Measurements from ENCODE around the gene SPHK1.
"Not testable (repeated sequence)": the region's sequence is repeated elsewhere in the genome, so short reads cannot be mapped to it uniquely, and the experiment has no call there.

The SPHK1 gene

GRCh38 chr17:76359375-76359774, 25.0 kb upstream of the SPHK1 start:
- ChIA-PET POLR2A (interaction anchor here (0.6 kb wide), 1 partner anchor 121 kb away, joined by 4 read pairs; no protein-coding TSS in a partner anchor), CTCF (interaction anchor here (8.2 to 13.3 kb wide), 2 partner anchors 11 to 23 kb away, joined by 67 to 186 read pairs; partner anchors contain the start of gene SPHK1)
- no peak for DNase-seq (ENCODE audit: low read depth, low spot score)
- no peak overlapping the region for H3K4me3 ChIP-seq (ENCODE audit: low read depth, low read length)
- TF ChIP-seq CTCF (IDR thresholded peaks at IDR 0.05; ENCODE audit: insufficient read depth, low read length, missing control alignments): no peak

GRCh38 chr17:76359776-76360175, 24.6 kb upstream of the SPHK1 start:
- CTCF ChIA-PET: interaction anchor here (1.0 to 13.3 kb wide), 3 partner anchors 11 to 30 kb away, joined by 3 to 186 read pairs (median 67); partner anchors contain the start of gene SPHK1
- H3K4me3 ChIP-seq (ENCODE audit: low read depth, low read length); DNase-seq (ENCODE audit: low read depth, low spot score): not testable (repeated sequence)
- POLR2A ChIA-PET: interaction anchor here (0.6 kb wide), 1 partner anchor 122 kb away, joined by 4 read pairs; no protein-coding TSS in a partner anchor

GRCh38 chr17:76360461-76360860, 23.9 kb upstream of the SPHK1 start:
- H3K4me3 ChIP-seq (ENCODE audit: low read depth, low read length): no peak overlapping the region
- DNase-seq (ENCODE audit: low read depth, low spot score): no peak
- TF ChIP-seq CTCF (IDR thresholded peaks at IDR 0.05; ENCODE audit: insufficient read depth, low read length, missing control alignments): no peak
- CTCF ChIA-PET: interaction anchor here (1.0 to 13.3 kb wide), 4 partner anchors 10 to 37 kb away, joined by 3 to 186 read pairs (median 36); partner anchors contain the start of gene SPHK1
- POLR2A ChIA-PET: interaction anchor here (0.6 kb wide), 1 partner anchor 780 kb away, joined by 3 read pairs; no protein-coding TSS in a partner anchor

GRCh38 chr17:76363107-76363842, 21.1 kb upstream of the SPHK1 start:
- DNase-seq (ENCODE audit: low read depth, low spot score): no peak
- ChIA-PET POLR2A (interaction anchor here (1.5 kb wide), 1 partner anchor 8 kb away, joined by 8 read pairs; no protein-coding TSS in a partner anchor), CTCF (interaction anchor here (0.6 to 13.3 kb wide), 5 partner anchors 10 to 170 kb away, joined by 4 to 186 read pairs (median 6); partner anchors contain the start of genes PRPSAP1 and SPHK1)
- no peak overlapping the region for H3K4me3 ChIP-seq (ENCODE audit: low read depth, low read length)
- no peak for TF ChIP-seq CTCF (IDR thresholded peaks at IDR 0.05; ENCODE audit: insufficient read depth, low read length, missing control alignments)

- TF ChIP-seq CTCF (IDR thresholded peaks at IDR 0.05; ENCODE audit: insufficient read depth, low read length, missing control alignments): peak; percentile 6
- ChIA-PET CTCF (interaction anchor here (0.7 to 13.3 kb wide), 9 partner anchors 10 to 33 kb away, joined by 3 to 186 read pairs (median 6); partner anchors contain the start of genes PRPSAP1 and SPHK1), POLR2A (no interaction called here)
- no peak for DNase-seq (ENCODE audit: low read depth, low spot score)
- no peak overlapping the region for H3K4me3 ChIP-seq (ENCODE audit: low read depth, low read length)
These were observed 19.0 kb upstream of the SPHK1 start for GRCh38 chr17:76365256-76365903.

- DNase-seq (ENCODE audit: low read depth, low spot score): no peak
- ChIA-PET CTCF (interaction anchor here (0.7 to 13.3 kb wide), 8 partner anchors 9 to 31 kb away, joined by 3 to 186 read pairs (median 6); partner anchors contain the start of genes PRPSAP1 and SPHK1), POLR2A (no interaction called here)
- no peak for TF ChIP-seq CTCF (IDR thresholded peaks at IDR 0.05; ENCODE audit: insufficient read depth, low read length, missing control alignments)
- H3K4me3 ChIP-seq (ENCODE audit: low read depth, low read length): no peak overlapping the region
These were observed 18.2 kb upstream of the SPHK1 start for GRCh38 chr17:76366247-76366646.

Measured in AG04449 (cell line).